Gastrocnemius medialis (tissue), 4 donors: ENCODE data around the gene EPS8L1.

ENCODE experiments used
- POLR2A ChIP-seq, 2 donors: fragments of 450-650 bp; IDR thresholded peaks; one replicate each; pipeline ENCODE4 v1.6.1; 2017; ENCODE audit warnings: antibody characterized with exemption in 2 of 2, mild to moderate bottlenecking in 2 of 2, moderate library complexity in 2 of 2
- TF ChIP-seq, protein P1 (sequence below), 5 experiments: fragments of 450-650 bp in 3 of 5; fragments of 200-600 bp in 2 of 5; sonication (generic) in 2 of 5; IDR thresholded peaks in 4 of 5; conservative IDR thresholded peaks in 1 of 5; 1 replicate in 4 of 5; 2 replicates in 1 of 5; pipeline ENCODE4 v1.5.1; 2016 to 2019; ENCODE audit warnings: antibody characterized with exemption in 5 of 5, mild to moderate bottlenecking in 3 of 5, moderate library complexity in 3 of 5

GRCh38 chr19:55082020-55082851 is 6.6 kb downstream of the EPS8L1 start:
- TF ChIP-seq POLR2A (IDR thresholded peaks at IDR 0.05): no peak
- TF ChIP-seq, protein P1, sequence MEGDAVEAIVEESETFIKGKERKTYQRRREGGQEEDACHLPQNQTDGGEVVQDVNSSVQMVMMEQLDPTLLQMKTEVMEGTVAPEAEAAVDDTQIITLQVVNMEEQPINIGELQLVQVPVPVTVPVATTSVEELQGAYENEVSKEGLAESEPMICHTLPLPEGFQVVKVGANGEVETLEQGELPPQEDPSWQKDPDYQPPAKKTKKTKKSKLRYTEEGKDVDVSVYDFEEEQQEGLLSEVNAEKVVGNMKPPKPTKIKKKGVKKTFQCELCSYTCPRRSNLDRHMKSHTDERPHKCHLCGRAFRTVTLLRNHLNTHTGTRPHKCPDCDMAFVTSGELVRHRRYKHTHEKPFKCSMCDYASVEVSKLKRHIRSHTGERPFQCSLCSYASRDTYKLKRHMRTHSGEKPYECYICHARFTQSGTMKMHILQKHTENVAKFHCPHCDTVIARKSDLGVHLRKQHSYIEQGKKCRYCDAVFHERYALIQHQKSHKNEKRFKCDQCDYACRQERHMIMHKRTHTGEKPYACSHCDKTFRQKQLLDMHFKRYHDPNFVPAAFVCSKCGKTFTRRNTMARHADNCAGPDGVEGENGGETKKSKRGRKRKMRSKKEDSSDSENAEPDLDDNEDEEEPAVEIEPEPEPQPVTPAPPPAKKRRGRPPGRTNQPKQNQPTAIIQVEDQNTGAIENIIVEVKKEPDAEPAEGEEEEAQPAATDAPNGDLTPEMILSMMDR (IDR thresholded peaks at IDR 0.05 in 4 of 5, conservative IDR thresholded peaks at IDR 0.05 in 1 of 5): no peak
